K562 (cell line): ENCODE measurements around the gene APOO. TPM values are rescaled to one million over a fixed set of nuclear protein-coding genes. Genes with fewer than 3 reads are reported as not detected.

Experiments used
- BACH1 ChIP-seq: fragments of 200-800 bp; sonication (Bioruptor generic); IDR thresholded peaks from 2 replicates; pipeline ENCODE4 v1.6.1; 2016; ENCODE audit warnings: missing genetic modification characterization, missing compliant biosample characterization
- CHAMP1 ChIP-seq: fragments of 450-650 bp; IDR thresholded peaks from 2 replicates; pipeline ENCODE4 v1.6.1; 2016; ENCODE audit warnings: mild to moderate bottlenecking
- ETV1 ChIP-seq: fragments of 450-650 bp; conservative IDR thresholded peaks from 2 replicates; pipeline ENCODE4 v1.6.1; 2016; ENCODE audit warnings: missing genetic modification characterization, control low read depth, low read depth, missing compliant biosample characterization
- GATAD2B ChIP-seq: fragments of 450-650 bp; IDR thresholded peaks from 2 replicates; pipeline ENCODE4 v1.6.1; 2017; ENCODE audit warnings: mild to moderate bottlenecking, borderline replicate concordance
- HNRNPUL1 ChIP-seq: fragments of 200-400 bp; formaldehyde crosslinking; IDR thresholded peaks from 2 replicates; pipeline ENCODE4 v1.6.1; 2017; ENCODE audit warnings: low read length
- KLF13 ChIP-seq: fragments of 450-650 bp; IDR thresholded peaks from 2 replicates; pipeline ENCODE4 v1.6.1; 2016; ENCODE audit warnings: missing genetic modification characterization, low read depth, mild to moderate bottlenecking, missing compliant biosample characterization, moderate library complexity, borderline replicate concordance
- POU5F1 ChIP-seq: fragments of 150-350 bp; IDR thresholded peaks from 2 replicates; pipeline ENCODE4 v1.6.1; 2014; ENCODE audit warnings: borderline replicate concordance, low read length, low read depth, mild to moderate bottlenecking; ENCODE audit not compliant: partially characterized antibody
- RAD21 ChIP-seq, 2 experiments: fragments of 250-450 bp in 1 of 2; fragments of 450-650 bp in 1 of 2; sonication (Bioruptor Pico) in 1 of 2; formaldehyde crosslinking in 1 of 2; IDR thresholded peaks in 1 of 2; conservative IDR thresholded peaks in 1 of 2; 2 replicates each; pipeline versions ENCODE4 v1.4.0 to v1.8.0; 2020 to 2022; ENCODE audit warnings: mild to moderate bottlenecking in 2 of 2, moderate library complexity in 1 of 2
- SMARCB1 ChIP-seq: IDR thresholded peaks from 2 replicates; pipeline ENCODE4 v1.6.1; 2011; ENCODE audit warnings: improper control_type of control experiment, low read depth; ENCODE audit not compliant: insufficient read length
- TOE1 ChIP-seq, 2 experiments: fragments of 450-650 bp in 1 of 2; sonication (generic) in 1 of 2; formaldehyde crosslinking in 1 of 2; IDR thresholded peaks; 2 replicates each; pipeline versions ENCODE4 v1.7.1 to v1.8.0; 2016 to 2022; ENCODE audit warnings: borderline replicate concordance in 2 of 2, mild to moderate bottlenecking in 2 of 2, antibody characterized with exemption in 1 of 2, inconsistent platforms in 1 of 2, low read depth in 1 of 2, missing genetic modification reagents in 1 of 2, moderate library complexity in 1 of 2
- ZNF511 ChIP-seq: sonication (generic); formaldehyde crosslinking; IDR thresholded peaks from 2 replicates; pipeline ENCODE4 v1.8.0; 2022; ENCODE audit warnings: mild to moderate bottlenecking, missing genetic modification reagents
- polyA plus RNA-seq, 8 experiments: library from polyadenylated mRNA; depleted of rRNA in 4 of 8; stranded (reverse) in 5 of 8; unstranded in 3 of 8; fragments of >200 nt; fragmentation: Nextera tagmentation in 2 of 8; fragmentation: Illumina TruSeq in 1 of 8; extraction: Ambion mirVana in 2 of 8; extraction: Trizol in 1 of 8; gene quantifications; 2 replicates each; pipeline versions ENCODE4 v1.2.1 to v1.2.3, GENCODE V29; 2011 to 2014; ENCODE audit warnings: inconsistent platforms in 1 of 8, missing spikeins in 1 of 8
- total RNA-seq, 7 experiments: library from RNA; depleted of rRNA in 6 of 7; stranded (reverse); fragments of >200 nt in 6 of 7; fragmentation: Illumina TruSeq in 2 of 7; extraction: Trizol in 2 of 7; gene quantifications; 2 replicates each; pipeline versions ENCODE4 v1.2.1 to v1.2.3, GENCODE V29; 2011 to 2021; ENCODE audit warnings: low replicate concordance in 1 of 7

The APOO gene
- total and polyA plus RNA-seq, 9 of the 15 experiments (the other 6 are each of a cell fraction or from before 2014, with no cell fraction given) = 37.3 to 76.4 (median 60.8) TPM

- 0 out of 2 replicates have a peak, but pooled peaks have one; percentile 18 for TF ChIP-seq CHAMP1
- TF ChIP-seq POU5F1 = no peak
- TF ChIP-seq HNRNPUL1 = no peak
- no peak for TF ChIP-seq SMARCB1
- no peak for TF ChIP-seq GATAD2B
- TF ChIP-seq ZNF511 = no peak
- TF ChIP-seq ETV1 (tag) = peak; percentile 40
- TF ChIP-seq BACH1 = 0 out of 2 replicates have a peak, but pooled peaks have one; percentile 17
- no peak for TF ChIP-seq KLF13 (tag)
- TF ChIP-seq RAD21 (CRISPR knock-in tag; conservative IDR thresholded peaks at IDR 0.05 in 1 of 2, IDR thresholded peaks at IDR 0.05 in 1 of 2) = peak in 1 of 2 experiments; percentile 29; a peak in 2 of 4 replicates
- no peak for TF ChIP-seq TOE1 (IDR thresholded peaks at IDR 0.05; ENCODE audit: borderline replicate concordance)
- no peak for TF ChIP-seq TOE1 (CRISPR knock-in tag; IDR thresholded peaks at IDR 0.05; ENCODE audit: borderline replicate concordance, low read depth)
Observed at GRCh38 chrX:23908219-23909004, 674 bp upstream of the APOO start (continued).
